ENCODE data around the gene ALS2CL.

ALS2CL gene

DNA sequence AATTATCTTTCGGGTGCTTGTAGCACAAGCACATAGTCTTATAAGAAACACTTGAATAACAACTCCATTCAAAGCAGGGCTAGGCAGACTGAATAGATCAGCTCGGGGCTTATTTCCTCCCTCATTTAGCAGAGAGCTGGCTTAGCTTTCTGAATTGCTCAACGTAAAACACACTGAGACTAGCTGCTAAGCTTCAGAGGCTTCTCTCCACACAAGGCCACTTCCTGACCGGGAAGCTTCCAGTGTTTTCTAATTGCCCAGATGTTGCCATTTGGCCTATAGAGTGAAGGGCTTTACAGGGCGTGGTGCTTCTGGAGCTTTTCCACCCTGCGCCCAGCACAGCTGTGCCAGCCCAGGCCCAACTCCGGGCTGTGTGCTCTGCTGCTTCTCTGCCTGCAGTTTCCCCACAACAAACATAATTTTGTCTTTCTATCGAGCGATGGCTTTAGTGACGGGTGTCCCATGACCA lies 64.5 kb downstream of the ALS2CL start:
- Histone ChIP-seq H3K36me3 (ENCODE audit: insufficient read depth, low read length) (no peaks in the 10 kb centered on the region), H3K4me1 (ENCODE audit: insufficient read depth, low read length) (no peaks in the 10 kb centered on the region)

DNA sequence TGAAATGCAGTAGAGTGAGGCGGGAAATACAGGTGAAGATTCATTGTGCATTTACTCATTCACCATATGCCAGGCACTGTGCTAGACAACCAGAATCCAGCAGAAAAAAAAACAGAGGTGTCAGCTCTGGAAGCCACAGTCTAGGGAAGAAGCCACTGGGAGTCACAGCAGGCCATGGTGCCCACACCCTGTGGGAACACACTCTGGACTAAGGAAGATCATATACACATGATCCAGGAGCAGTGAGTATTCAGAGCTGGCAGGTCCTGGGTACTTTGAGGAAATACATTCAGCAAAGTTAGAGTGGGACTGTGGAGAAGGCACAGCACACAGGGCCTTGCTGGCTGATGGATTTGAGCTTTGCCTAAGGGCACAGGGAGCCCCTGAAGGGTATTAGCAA lies 66.4 kb downstream of the ALS2CL start:
- H3K27me3 ChIP-seq (ENCODE audit: insufficient read depth, low read length): no peaks in the 10 kb centered on the region
- H3K9me3 ChIP-seq (ENCODE audit: low read length): no peaks in the 10 kb centered on the region
- no peaks in the 10 kb centered on the region for H3K36me3 ChIP-seq (ENCODE audit: insufficient read depth, low read length)
- no peaks in the 10 kb centered on the region for H3K4me1 ChIP-seq (ENCODE audit: insufficient read depth, low read length)
- H2AFZ ChIP-seq (ENCODE audit: low read depth, low read length): no peak overlapping the region
- no peak overlapping the region for H3K4me3 ChIP-seq (ENCODE audit: low read length)

More for the DNA sequence above, 64.5 kb downstream of the ALS2CL start:
- H2AFZ ChIP-seq (ENCODE audit: low read depth, low read length): no peak overlapping the region
- no peaks in the 10 kb centered on the region for H3K9me3 ChIP-seq (ENCODE audit: low read length)
- H3K4me3 ChIP-seq (ENCODE audit: low read length): no peak overlapping the region
- no peaks in the 10 kb centered on the region for H3K27me3 ChIP-seq (ENCODE audit: insufficient read depth, low read length)

DNA sequence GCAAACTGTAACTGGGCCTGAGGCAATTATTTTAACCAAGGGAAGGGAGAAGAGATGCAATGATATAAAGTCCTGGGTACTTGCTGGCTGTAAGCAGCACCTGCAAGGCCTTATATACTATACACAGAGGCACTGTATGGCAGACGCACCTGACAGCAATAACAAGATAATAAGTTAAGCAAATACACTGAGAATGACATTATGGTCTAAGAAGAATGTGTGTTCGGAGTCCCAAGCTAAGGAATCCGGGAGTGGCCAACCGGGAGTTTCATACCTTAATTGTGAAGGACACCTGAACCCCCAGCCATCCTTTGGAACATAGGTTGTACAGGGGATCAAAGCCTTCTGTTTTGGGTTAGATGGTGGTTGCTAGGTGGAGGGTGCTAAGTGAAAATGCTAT lies 67.4 kb downstream of the ALS2CL start:
- Histone ChIP-seq H3K4me3 (ENCODE audit: low read length) (no peak overlapping the region), H2AFZ (ENCODE audit: low read depth, low read length) (no peak overlapping the region), H3K27me3 (ENCODE audit: insufficient read depth, low read length) (no peaks in the 10 kb centered on the region), H3K4me1 (ENCODE audit: insufficient read depth, low read length) (no peaks in the 10 kb centered on the region), H3K9me3 (ENCODE audit: low read length) (no peaks in the 10 kb centered on the region), H3K36me3 (ENCODE audit: insufficient read depth, low read length) (no peaks in the 10 kb centered on the region)

DNA sequence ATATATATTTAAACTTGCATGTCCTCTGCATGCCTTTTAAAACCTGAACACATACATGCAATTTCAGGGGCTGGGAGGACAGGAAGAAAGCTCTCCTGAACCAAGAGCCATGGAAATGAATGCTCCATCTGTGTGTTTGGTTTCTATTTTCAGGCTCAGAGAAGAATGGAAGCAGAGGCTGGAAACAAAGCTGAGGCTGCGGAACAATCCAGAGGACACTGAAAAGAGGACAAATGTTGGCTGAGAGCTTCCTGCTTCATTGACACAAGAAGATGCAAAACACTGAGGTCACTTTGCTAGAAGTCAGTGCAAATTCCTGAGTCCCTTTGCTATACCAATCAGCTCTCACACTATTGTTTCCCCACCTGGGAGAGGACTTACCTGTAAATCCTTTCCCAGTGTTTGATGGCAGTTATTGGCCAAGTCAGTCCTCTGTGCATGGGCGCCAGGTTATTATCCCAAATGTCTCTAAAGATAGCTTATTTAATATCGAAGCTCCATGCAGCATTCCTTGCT lies 68.4 kb downstream of the ALS2CL start:
- Histone ChIP-seq H3K36me3 (ENCODE audit: insufficient read depth, low read length) (no peaks in the 10 kb centered on the region), H2AFZ (ENCODE audit: low read depth, low read length) (no peak overlapping the region), H3K4me3 (ENCODE audit: low read length) (no peak overlapping the region), H3K9me3 (ENCODE audit: low read length) (no peaks in the 10 kb centered on the region), H3K27me3 (ENCODE audit: insufficient read depth, low read length) (no peaks in the 10 kb centered on the region), H3K4me1 (ENCODE audit: insufficient read depth, low read length) (no peaks in the 10 kb centered on the region)

DNA sequence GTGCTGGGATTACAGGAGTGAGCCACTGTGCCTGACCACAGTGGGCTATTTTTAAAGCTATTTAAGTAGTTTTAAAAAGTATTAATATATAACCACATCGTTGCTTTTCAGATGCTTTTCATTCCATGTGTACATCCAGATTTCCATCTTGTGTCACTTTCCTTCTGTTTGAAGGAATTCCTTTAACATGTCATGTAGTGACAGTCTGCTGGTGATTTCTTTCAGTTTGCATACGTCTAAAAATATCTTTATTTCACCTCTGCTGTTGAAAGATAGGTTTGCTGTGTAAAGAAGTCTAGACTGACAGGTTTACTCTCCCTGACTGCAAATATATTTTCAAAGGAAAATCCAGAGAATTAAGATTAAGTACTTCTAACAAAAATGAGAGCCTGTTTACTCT lies 68.9 kb downstream of the ALS2CL start:
- H3K27me3 ChIP-seq (ENCODE audit: insufficient read depth, low read length): no peaks in the 10 kb centered on the region
- H3K36me3 ChIP-seq (ENCODE audit: insufficient read depth, low read length): no peaks in the 10 kb centered on the region
- no peaks in the 10 kb centered on the region for H3K4me1 ChIP-seq (ENCODE audit: insufficient read depth, low read length)
- H3K4me3 ChIP-seq (ENCODE audit: low read length): no peak overlapping the region
- H3K9me3 ChIP-seq (ENCODE audit: low read length): no peaks in the 10 kb centered on the region
- H2AFZ ChIP-seq (ENCODE audit: low read depth, low read length): no peak overlapping the region

DNA sequence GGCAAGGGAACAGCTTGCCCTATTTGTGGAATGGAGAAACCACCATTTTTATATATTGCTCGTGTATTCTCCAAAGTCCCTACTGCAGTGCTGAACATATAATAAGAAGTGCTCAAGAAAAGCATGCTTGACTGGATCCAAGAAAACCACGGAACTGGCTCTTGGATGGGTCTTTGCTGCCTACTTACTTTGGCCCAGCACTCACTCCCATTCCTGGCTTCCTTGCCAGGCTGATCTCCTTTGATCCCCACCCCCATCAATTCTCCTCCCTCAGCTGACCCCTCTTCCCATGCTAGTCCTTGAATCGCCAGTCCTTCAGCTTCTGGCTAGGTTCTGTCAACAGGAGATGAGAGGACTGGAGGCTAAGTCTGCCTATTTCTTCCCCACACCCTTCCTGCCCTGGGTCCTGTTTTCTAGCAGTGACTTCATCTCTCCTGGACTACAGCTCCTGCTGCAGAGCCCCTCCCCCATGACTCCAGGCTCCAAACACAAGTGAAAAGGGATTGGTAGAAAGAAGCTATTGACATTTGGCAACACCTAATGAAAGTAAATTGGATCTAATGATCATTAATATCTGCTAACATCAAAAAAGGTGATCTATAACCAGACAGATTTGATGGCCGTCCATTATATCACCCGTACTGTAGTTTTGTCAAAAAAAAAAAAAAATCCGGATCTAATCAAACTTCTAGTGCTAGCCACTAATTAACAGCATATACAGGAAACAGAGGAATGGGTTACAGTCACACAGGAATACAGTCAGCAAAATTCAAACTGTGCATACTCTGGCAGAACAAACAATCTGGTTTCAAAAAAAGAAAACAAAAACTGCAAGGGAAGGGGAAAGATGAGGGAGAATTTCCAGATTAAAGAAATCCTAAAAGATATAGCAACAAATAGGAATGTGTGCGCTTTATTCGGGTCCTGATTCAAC lies 73.4 kb downstream of the ALS2CL start:
- Histone ChIP-seq H2AFZ (ENCODE audit: low read depth, low read length) (no peak overlapping the region), H3K36me3 (ENCODE audit: insufficient read depth, low read length) (no peaks in the 10 kb centered on the region), H3K4me1 (ENCODE audit: insufficient read depth, low read length) (no peaks in the 10 kb centered on the region), H3K9me3 (ENCODE audit: low read length) (no peaks in the 10 kb centered on the region), H3K27me3 (ENCODE audit: insufficient read depth, low read length) (no peaks in the 10 kb centered on the region), H3K4me3 (ENCODE audit: low read length) (no peak overlapping the region)
